BLaER1 treated with 17β-estradiol and CSF1 and Interleukin-3, amounts not matched to agents 10 nM and 100 nM (cell line): ENCODE results near the gene SH2D5.
A peak's percentile ranks its signal among the peaks of the same experiment; 100 is the strongest.

Experiments
- H3K27ac ChIP-seq, 11 experiments: shearing (Covaris generic); formaldehyde crosslinking; 2 replicates each; pipeline ENCODE4 v1.8.1; 2022
- H3K27me3 ChIP-seq, 11 experiments: shearing (Covaris generic); formaldehyde crosslinking; 2 replicates each; pipeline ENCODE4 v1.8.1; 2022
- H3K36me3 ChIP-seq, 11 experiments: shearing (Covaris generic); formaldehyde crosslinking; 2 replicates each; pipeline ENCODE4 v1.8.1; 2022
- H3K4me1 ChIP-seq, 10 experiments: shearing (Covaris generic); formaldehyde crosslinking; 2 replicates each; pipeline ENCODE4 v1.8.1; 2022
- H3K4me2 ChIP-seq, 11 experiments: shearing (Covaris generic); formaldehyde crosslinking; 2 replicates each; pipeline ENCODE4 v1.8.1; 2022
- H3K4me3 ChIP-seq, 10 experiments: shearing (Covaris generic); formaldehyde crosslinking; 2 replicates each; pipeline ENCODE4 v1.8.1; 2022
- H3K9ac ChIP-seq, 11 experiments: shearing (Covaris generic); formaldehyde crosslinking; 2 replicates each; pipeline ENCODE4 v1.8.1; 2022
- H3K9me3 ChIP-seq, 11 experiments: shearing (Covaris generic); formaldehyde crosslinking; replicated peaks in 1 of 11; 2 replicates each; pipeline ENCODE4 v1.8.1; 2022
- H4K20me1 ChIP-seq, 11 experiments: shearing (Covaris generic); formaldehyde crosslinking; 2 replicates each; pipeline ENCODE4 v1.8.1; 2022
- Cebpa-rat ChIP-seq, 11 experiments: shearing (Covaris generic); IDR thresholded peaks; 2 replicates each; pipeline ENCODE4 v1.8.1; 2022

Gene SH2D5

GRCh38 chr1:20702416-20702815, 30.1 kb downstream of the SH2D5 start:
- TF ChIP-seq Cebpa-rat (IDR thresholded peaks at IDR 0.05), result no peak

GRCh38 chr1:20701847-20702246, 30.7 kb downstream of the SH2D5 start:
- H3K4me3 ChIP-seq, result no peak overlapping the region
- no peak overlapping the region for H3K4me2 ChIP-seq
- no peak overlapping the region for H3K9ac ChIP-seq
- H3K9me3 ChIP-seq, result no peaks in the 10 kb centered on the region
- H3K4me1 ChIP-seq, result peaks cover 0 to 6% (median 5%) of the 10 kb centered on the region in 10 experiments; a peak in 13 of 20 replicates
- H3K27me3 ChIP-seq, result no peaks in the 10 kb centered on the region
- no peaks in the 10 kb centered on the region for H3K36me3 ChIP-seq
- no peak for TF ChIP-seq Cebpa-rat (IDR thresholded peaks at IDR 0.05)
- H4K20me1 ChIP-seq, result 0 out of 22 replicates have a peak, but pooled peaks cover 0 to 8% (median 0%) of the 10 kb centered on the region in 11 experiments
- no peak overlapping the region for H3K27ac ChIP-seq

More at GRCh38 chr1:20702416-20702815, 30.1 kb downstream of the SH2D5 start:
- Histone ChIP-seq H3K4me3 (no peak overlapping the region), H4K20me1 (0 out of 22 replicates have a peak, but pooled peaks cover 0 to 8% (median 0%) of the 10 kb centered on the region in 11 experiments), H3K27me3 (no peaks in the 10 kb centered on the region), H3K27ac (no peak overlapping the region), H3K9me3 (no peaks in the 10 kb centered on the region), H3K4me1 (peaks cover 0 to under 1% (median 0%) of the 10 kb centered on the region in 10 experiments; a peak in 2 of 20 replicates), H3K9ac (no peak overlapping the region), H3K4me2 (no peak overlapping the region), H3K36me3 (no peaks in the 10 kb centered on the region)

- Histone ChIP-seq H3K27me3 (no peaks in the 10 kb centered on the region), H3K4me3 (no peak overlapping the region), H3K9me3 (no peaks in the 10 kb centered on the region), H3K9ac (no peak overlapping the region), H4K20me1 (0 out of 22 replicates have a peak, but pooled peaks cover 0 to 8% (median 0%) of the 10 kb centered on the region in 11 experiments), H3K4me2 (no peak overlapping the region), H3K27ac (no peak overlapping the region), H3K36me3 (no peaks in the 10 kb centered on the region), H3K4me1 (peaks cover 0 to 7% (median 5%) of the 10 kb centered on the region in 10 experiments; a peak in 13 of 20 replicates)
- TF ChIP-seq Cebpa-rat (IDR thresholded peaks at IDR 0.05), result no peak
These were observed 31.1 kb downstream of the SH2D5 start for GRCh38 chr1:20701446-20701845.

- no peak overlapping the region for H3K4me3 ChIP-seq
- no peak overlapping the region for H3K27ac ChIP-seq
- no peaks in the 10 kb centered on the region for H3K36me3 ChIP-seq
- H3K9me3 ChIP-seq, result no peaks in the 10 kb centered on the region
- TF ChIP-seq Cebpa-rat (IDR thresholded peaks at IDR 0.05), result no peak
- peak overlapping the region in 1 of 11 experiments; percentile 22; a peak in 1 of 22 replicates for H3K9ac ChIP-seq
- H4K20me1 ChIP-seq, result 0 out of 22 replicates have a peak, but pooled peaks cover 0 to 8% (median 0%) of the 10 kb centered on the region in 11 experiments
- H3K27me3 ChIP-seq, result no peaks in the 10 kb centered on the region
- no peak overlapping the region for H3K4me2 ChIP-seq
- peaks cover 4 to 11% (median 7%) of the 10 kb centered on the region in 10 experiments; a peak in 16 of 20 replicates for H3K4me1 ChIP-seq
These were observed 31.8 kb downstream of the SH2D5 start for GRCh38 chr1:20700636-20701215.

GRCh38 chr1:20699558-20699957, 32.9 kb downstream of the SH2D5 start:
- TF ChIP-seq Cebpa-rat (IDR thresholded peaks at IDR 0.05), result no peak
- H3K4me3 ChIP-seq, result no peak overlapping the region
- H4K20me1 ChIP-seq, result 0 out of 22 replicates have a peak, but pooled peaks cover 0 to 3% (median 0%) of the 10 kb centered on the region in 11 experiments
- H3K27me3 ChIP-seq, result no peaks in the 10 kb centered on the region
- no peaks in the 10 kb centered on the region for H3K9me3 ChIP-seq
- H3K4me1 ChIP-seq, result peaks cover 4 to 11% (median 8%) of the 10 kb centered on the region in 10 experiments; a peak in 16 of 20 replicates
- H3K36me3 ChIP-seq, result no peaks in the 10 kb centered on the region
- no peak overlapping the region for H3K27ac ChIP-seq
- no peak overlapping the region for H3K9ac ChIP-seq
- H3K4me2 ChIP-seq, result no peak overlapping the region

- Histone ChIP-seq H3K4me2 (no peak overlapping the region), H3K9me3 (no peaks in the 10 kb centered on the region), H3K9ac (no peak overlapping the region), H3K27ac (no peak overlapping the region), H3K36me3 (no peaks in the 10 kb centered on the region), H3K4me3 (no peak overlapping the region), H4K20me1 (no peaks in the 10 kb centered on the region), H3K4me1 (peaks cover 4 to 11% (median 8%) of the 10 kb centered on the region in 10 experiments; a peak in 16 of 20 replicates), H3K27me3 (no peaks in the 10 kb centered on the region)
- TF ChIP-seq Cebpa-rat (IDR thresholded peaks at IDR 0.05), result no peak
These were observed 34.1 kb downstream of the SH2D5 start for GRCh38 chr1:20698195-20698910.

GRCh38 chr1:20697563-20697962, 34.9 kb downstream of the SH2D5 start:
- Histone ChIP-seq H3K4me2 (no peak overlapping the region), H3K9ac (no peak overlapping the region), H4K20me1 (no peaks in the 10 kb centered on the region), H3K4me1 (peaks cover 4 to 12% (median 8%) of the 10 kb centered on the region in 10 experiments; a peak in 16 of 20 replicates), H3K4me3 (no peak overlapping the region), H3K27me3 (no peaks in the 10 kb centered on the region), H3K36me3 (no peaks in the 10 kb centered on the region), H3K9me3 (no peaks in the 10 kb centered on the region), H3K27ac (no peak overlapping the region)
- no peak for TF ChIP-seq Cebpa-rat (IDR thresholded peaks at IDR 0.05)

- peak overlapping the region; percentile 70 to 85 (median 82) for H3K9ac ChIP-seq
- no peaks in the 10 kb centered on the region for H3K9me3 ChIP-seq
- peak overlapping the region; percentile 70 to 95 (median 84) for H3K4me2 ChIP-seq
- no peaks in the 10 kb centered on the region for H3K36me3 ChIP-seq
- no peaks in the 10 kb centered on the region for H3K27me3 ChIP-seq
- peak overlapping the region; percentile 56 to 79 (median 68); a peak in 19 of 22 replicates for H3K27ac ChIP-seq
- H3K4me1 ChIP-seq, result peaks cover 5 to 19% (median 12%) of the 10 kb centered on the region in 10 experiments; a peak in 16 of 20 replicates
- H3K4me3 ChIP-seq, result peak overlapping the region; percentile 60 to 76 (median 67)
- H4K20me1 ChIP-seq, result no peaks in the 10 kb centered on the region
- TF ChIP-seq Cebpa-rat (IDR thresholded peaks at IDR 0.05), result no peak
These were observed 35.8 kb downstream of the SH2D5 start for GRCh38 chr1:20696397-20697333.
